Ovary (tissue), 3 donors: Measurements from ENCODE around the gene LRP1.

Experiments
- EP300 ChIP-seq: sonication (generic); formaldehyde crosslinking; IDR thresholded peaks from one replicate; pipeline ENCODE4 v1.6.1; 2017; ENCODE audit warnings: antibody characterized with exemption
- POLR2A ChIP-seq: fragments of 450-650 bp; IDR thresholded peaks from one replicate; pipeline ENCODE4 v1.6.1; 2017; ENCODE audit warnings: antibody characterized with exemption, mild to moderate bottlenecking, moderate library complexity
- TF ChIP-seq, protein P1 (sequence below), 3 donors: fragments of 450-650 bp in 2 of 3; fragments of 200-600 bp in 1 of 3; IDR thresholded peaks; one replicate each; pipeline versions ENCODE4 v1.5.1 to v1.8.0; 2016 to 2022; ENCODE audit warnings: antibody characterized with exemption in 3 of 3, mild to moderate bottlenecking in 1 of 3
- donor health status: DM: no; HTN: no; CAD: no.

DNA sequence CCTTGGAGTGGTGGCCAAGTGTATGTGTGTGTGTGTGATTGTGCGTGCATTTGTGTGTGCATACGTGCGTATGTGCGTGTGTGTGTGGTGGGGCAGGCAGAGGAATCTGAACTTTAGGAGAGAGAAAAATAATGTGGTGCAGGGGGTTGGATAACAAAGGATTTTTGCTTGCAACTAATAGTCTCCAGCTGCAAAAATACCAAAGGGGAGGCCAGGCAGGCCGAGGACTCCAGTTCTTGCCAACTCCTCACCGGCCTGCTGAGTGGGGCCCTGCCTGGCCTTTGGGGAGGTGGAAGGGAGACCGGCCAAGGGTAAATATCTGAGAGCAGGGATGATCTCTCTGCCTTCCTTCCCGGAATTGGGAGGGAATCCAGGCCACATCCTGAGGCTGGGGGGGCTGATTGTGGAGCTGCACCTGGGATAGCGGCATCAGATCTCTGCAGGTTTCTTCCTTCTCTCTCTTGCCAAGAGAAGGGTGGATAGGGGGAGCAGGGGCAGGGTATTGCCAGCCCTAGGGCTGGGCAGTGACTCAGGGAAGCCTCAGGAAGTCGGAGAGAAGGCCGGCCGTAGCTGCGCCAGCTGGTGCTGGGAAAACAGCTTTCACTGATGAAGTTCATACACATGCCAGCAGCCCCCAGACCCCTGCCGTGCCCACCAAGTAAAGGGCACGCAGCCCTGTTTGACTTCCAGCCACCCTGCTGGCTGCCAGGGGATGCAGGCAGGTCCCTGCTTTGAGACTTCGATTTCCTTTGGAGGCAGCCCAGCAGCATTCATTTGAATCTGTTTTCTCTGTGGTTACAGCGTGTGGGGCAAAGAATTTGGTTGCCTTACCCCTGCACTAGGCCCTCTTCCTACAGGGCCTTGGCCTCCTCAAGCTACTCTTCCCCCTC lies 23.7 kb downstream of the LRP1 start:
- TF ChIP-seq, protein P1, sequence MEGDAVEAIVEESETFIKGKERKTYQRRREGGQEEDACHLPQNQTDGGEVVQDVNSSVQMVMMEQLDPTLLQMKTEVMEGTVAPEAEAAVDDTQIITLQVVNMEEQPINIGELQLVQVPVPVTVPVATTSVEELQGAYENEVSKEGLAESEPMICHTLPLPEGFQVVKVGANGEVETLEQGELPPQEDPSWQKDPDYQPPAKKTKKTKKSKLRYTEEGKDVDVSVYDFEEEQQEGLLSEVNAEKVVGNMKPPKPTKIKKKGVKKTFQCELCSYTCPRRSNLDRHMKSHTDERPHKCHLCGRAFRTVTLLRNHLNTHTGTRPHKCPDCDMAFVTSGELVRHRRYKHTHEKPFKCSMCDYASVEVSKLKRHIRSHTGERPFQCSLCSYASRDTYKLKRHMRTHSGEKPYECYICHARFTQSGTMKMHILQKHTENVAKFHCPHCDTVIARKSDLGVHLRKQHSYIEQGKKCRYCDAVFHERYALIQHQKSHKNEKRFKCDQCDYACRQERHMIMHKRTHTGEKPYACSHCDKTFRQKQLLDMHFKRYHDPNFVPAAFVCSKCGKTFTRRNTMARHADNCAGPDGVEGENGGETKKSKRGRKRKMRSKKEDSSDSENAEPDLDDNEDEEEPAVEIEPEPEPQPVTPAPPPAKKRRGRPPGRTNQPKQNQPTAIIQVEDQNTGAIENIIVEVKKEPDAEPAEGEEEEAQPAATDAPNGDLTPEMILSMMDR (IDR thresholded peaks at IDR 0.05), result no peak
- TF ChIP-seq EP300 (no peak), POLR2A (no peak)
